Mesothelial cell of epicardium (in vitro differentiated cells): ENCODE results near the gene CLIC5. TPM values are rescaled to one million over a fixed set of nuclear protein-coding genes. Genes with fewer than 3 reads are reported as not detected.

Experiments
- DNase-seq, 2 experiments: peaks; one replicate each; pipeline ENCODE4 v3.0.0; 2021; ENCODE audit warnings: low spot score in 2 of 2; ENCODE audit not compliant: unreplicated experiment in 2 of 2
- H3K27ac Mint-ChIP-seq: 2 replicates; pipeline ENCODE4 v1.8.0; 2021; ENCODE audit warnings: mixed read lengths
- H3K27me3 Mint-ChIP-seq: 2 replicates; pipeline ENCODE4 v1.8.0; 2021; ENCODE audit warnings: low read depth, mixed read lengths
- H3K36me3 Mint-ChIP-seq: 2 replicates; pipeline ENCODE4 v1.8.0; 2021; ENCODE audit warnings: mixed read lengths
- H3K4me1 Mint-ChIP-seq: 2 replicates; pipeline ENCODE4 v1.8.0; 2021; ENCODE audit warnings: mixed read lengths
- H3K4me3 Mint-ChIP-seq: 2 replicates; pipeline ENCODE4 v1.8.0; 2021; ENCODE audit warnings: mild to moderate bottlenecking, moderate library complexity, mixed read lengths
- H3K9me3 Mint-ChIP-seq: 2 replicates; pipeline ENCODE4 v1.8.0; 2021; ENCODE audit warnings: mixed read lengths
- total RNA-seq: library from RNA; stranded (reverse); gene quantifications from 3 replicates; pipeline ENCODE4 v1.2.1, GENCODE V29; 2021
- TF ChIP-seq, protein P1 (sequence below): fragments of 200-600 bp; sonication (generic); IDR thresholded peaks from one replicate; pipeline ENCODE4 v1.5.0; 2021; ENCODE audit warnings: antibody characterized with exemption; ENCODE audit not compliant: unreplicated experiment

CLIC5 gene
- total RNA-seq, 1 donor from 2014 or later = 1.8 TPM

DNA sequence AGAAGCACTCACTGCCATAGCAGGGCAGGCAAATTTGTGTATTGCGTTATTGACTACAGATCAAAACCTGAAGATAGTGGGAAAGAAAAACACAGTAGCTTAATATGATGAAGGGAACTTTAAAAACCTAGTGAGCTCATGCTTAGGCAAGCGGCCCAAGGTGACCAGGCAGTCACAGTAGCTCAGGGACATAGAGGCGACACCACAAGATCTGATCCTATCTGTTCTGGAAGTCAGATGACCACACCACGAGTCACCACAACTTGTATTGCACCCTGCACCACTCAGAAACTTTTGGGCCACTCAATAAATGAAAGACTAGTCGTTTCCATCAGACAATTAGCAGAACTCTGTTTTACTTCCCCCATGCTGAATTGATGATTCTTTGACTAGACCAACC is 4.9 kb downstream of the CLIC5 start:
- Mint-ChIP-seq H3K27me3 (peaks cover 43% of the 10 kb centered on the region), H3K9me3 (no peaks in the 10 kb centered on the region), H3K36me3 (no peaks in the 10 kb centered on the region), H3K27ac (no peak overlapping the region), H3K4me3 (no peak overlapping the region), H3K4me1 (peaks cover 22% of the 10 kb centered on the region)
- TF ChIP-seq, protein P1, sequence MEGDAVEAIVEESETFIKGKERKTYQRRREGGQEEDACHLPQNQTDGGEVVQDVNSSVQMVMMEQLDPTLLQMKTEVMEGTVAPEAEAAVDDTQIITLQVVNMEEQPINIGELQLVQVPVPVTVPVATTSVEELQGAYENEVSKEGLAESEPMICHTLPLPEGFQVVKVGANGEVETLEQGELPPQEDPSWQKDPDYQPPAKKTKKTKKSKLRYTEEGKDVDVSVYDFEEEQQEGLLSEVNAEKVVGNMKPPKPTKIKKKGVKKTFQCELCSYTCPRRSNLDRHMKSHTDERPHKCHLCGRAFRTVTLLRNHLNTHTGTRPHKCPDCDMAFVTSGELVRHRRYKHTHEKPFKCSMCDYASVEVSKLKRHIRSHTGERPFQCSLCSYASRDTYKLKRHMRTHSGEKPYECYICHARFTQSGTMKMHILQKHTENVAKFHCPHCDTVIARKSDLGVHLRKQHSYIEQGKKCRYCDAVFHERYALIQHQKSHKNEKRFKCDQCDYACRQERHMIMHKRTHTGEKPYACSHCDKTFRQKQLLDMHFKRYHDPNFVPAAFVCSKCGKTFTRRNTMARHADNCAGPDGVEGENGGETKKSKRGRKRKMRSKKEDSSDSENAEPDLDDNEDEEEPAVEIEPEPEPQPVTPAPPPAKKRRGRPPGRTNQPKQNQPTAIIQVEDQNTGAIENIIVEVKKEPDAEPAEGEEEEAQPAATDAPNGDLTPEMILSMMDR = no peak
- no peak for DNase-seq

DNA sequence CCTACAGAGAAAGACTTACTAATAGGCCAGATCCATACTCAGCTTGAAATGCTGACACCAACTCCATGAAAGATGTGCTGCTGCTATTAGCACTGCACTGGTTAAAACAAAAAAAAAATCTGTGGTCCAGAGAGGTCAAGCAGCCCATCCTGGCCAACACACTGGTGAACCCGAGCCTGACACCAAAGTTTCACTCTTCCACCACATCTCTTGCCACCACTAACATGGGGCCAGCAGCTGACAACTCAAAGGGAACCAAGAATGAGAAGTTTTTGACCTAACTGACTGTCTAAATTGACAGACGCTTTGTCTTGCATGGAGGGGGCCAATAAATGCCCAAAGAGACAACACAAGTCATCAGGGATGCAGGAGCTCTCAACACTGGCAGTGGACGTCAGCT is 5.4 kb downstream of the CLIC5 start:
- H3K9me3 Mint-ChIP-seq = no peaks in the 10 kb centered on the region
- peaks cover 20% of the 10 kb centered on the region for H3K4me1 Mint-ChIP-seq
- H3K27me3 Mint-ChIP-seq = peaks cover 39% of the 10 kb centered on the region
- no peak for DNase-seq
- H3K36me3 Mint-ChIP-seq = no peaks in the 10 kb centered on the region
- no peak overlapping the region for H3K4me3 Mint-ChIP-seq
- no peak overlapping the region for H3K27ac Mint-ChIP-seq
- TF ChIP-seq, protein P1 = no peak

DNA sequence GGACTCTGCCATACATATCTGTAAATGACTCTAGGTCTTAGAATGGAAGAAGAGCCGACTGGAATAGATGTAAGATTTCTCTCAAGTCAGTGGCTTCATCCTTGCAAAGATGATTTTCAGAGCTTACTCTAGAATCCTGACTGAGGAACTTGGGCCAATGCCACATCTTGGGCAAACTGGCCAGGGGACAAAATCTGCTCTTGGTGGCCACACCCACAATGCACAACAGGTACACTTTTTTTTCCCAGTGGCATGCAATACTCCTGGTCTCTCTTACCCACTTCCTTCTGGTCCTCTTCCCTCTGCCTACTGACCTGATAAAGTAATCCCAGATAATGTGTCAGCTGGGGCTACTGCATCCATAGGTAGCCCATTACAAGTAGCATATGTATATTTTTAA is 13.4 kb downstream of the CLIC5 start:
- H3K36me3 Mint-ChIP-seq = no peaks in the 10 kb centered on the region
- H3K4me1 Mint-ChIP-seq = no peaks in the 10 kb centered on the region
- TF ChIP-seq, protein P1 = no peak
- DNase-seq = no peak
- H3K27me3 Mint-ChIP-seq = peaks cover 5% of the 10 kb centered on the region
- no peak overlapping the region for H3K27ac Mint-ChIP-seq
- no peak overlapping the region for H3K4me3 Mint-ChIP-seq
- peaks cover 3% of the 10 kb centered on the region for H3K9me3 Mint-ChIP-seq

DNA sequence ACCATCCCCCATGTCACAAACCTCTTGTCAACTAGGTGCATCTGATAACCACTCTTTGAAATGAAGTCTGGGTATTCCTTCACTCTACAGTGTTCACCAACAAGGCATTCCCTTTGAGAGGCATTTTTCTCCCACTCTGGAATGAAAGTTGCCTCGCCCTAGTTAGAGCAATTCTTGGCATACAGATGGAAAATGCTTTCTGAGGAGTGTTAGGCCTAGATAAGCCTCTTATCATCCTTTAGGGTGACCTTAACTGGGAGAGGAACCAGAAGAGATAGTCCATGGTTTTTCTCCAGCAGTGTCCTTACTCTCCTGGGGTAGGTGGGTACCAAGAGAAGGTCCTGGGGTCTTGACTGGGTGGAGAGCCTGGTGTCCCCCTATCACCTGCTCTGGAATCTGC is 14.8 kb downstream of the CLIC5 start:
- no peak overlapping the region for H3K4me3 Mint-ChIP-seq
- no peak overlapping the region for H3K27ac Mint-ChIP-seq
- H3K36me3 Mint-ChIP-seq = no peaks in the 10 kb centered on the region
- peaks cover 3% of the 10 kb centered on the region for H3K9me3 Mint-ChIP-seq
- peaks cover 5% of the 10 kb centered on the region for H3K27me3 Mint-ChIP-seq
- DNase-seq = no peak
- no peaks in the 10 kb centered on the region for H3K4me1 Mint-ChIP-seq
- TF ChIP-seq, protein P1 = no peak

DNA sequence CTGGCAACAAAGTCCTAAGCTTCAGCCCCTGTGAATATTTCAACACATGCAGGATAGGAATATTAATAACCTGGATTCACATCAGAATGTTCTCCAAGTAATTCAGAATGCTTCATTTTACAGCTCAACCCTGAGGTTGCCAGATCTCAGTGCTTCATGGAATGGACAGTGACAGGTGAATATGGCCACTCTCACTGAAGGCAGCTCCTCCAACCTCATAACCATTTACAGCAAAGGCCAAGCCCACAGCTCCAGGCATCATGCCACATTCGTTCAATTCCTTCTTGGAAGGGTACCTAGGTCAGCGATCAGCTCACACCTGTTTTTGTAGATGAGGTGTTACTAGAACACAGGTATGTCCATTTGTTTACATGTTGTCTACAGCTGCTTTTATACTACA is 17.1 kb downstream of the CLIC5 start:
- TF ChIP-seq, protein P1 = no peak
- Mint-ChIP-seq H3K4me1 (no peaks in the 10 kb centered on the region), H3K9me3 (peaks cover 3% of the 10 kb centered on the region), H3K27ac (no peak overlapping the region), H3K36me3 (no peaks in the 10 kb centered on the region), H3K27me3 (peaks cover 2% of the 10 kb centered on the region), H3K4me3 (no peak overlapping the region)
- no peak for DNase-seq

DNA sequence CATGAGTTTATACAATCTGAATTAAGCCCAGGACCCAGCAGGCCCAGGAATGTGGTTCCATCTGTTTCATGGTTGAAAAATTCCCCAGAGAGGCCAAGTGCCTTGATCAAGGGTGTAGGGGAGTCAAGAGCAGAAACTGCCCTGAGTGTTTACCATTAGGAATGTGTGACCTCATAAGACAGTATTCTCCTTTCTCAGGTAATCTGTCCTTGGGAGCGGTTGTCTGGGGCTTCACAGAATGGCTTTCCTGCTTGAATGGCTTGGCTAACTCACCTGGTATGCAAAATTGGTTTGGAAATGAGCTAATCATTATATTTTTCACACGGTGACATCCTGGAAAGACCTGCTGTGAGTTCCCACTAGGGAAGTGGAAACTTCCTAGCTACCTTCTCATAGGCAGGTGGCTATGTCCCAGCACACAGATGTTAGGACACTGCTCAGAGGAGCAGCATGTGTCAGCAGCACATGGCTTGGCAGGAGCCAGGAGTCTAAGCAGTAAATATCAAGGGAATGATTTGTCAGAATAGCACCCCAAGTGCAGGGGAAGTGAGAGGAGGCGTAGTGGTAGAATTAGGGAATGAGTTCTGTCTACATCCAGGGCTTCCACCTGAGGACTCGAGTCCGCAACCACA is 17.7 kb downstream of the CLIC5 start:
- DNase-seq = no peak
- H3K4me1 Mint-ChIP-seq = no peaks in the 10 kb centered on the region
- TF ChIP-seq, protein P1 = no peak
- H3K27me3 Mint-ChIP-seq = peaks cover 2% of the 10 kb centered on the region
- H3K36me3 Mint-ChIP-seq = no peaks in the 10 kb centered on the region
- H3K9me3 Mint-ChIP-seq = peaks cover 3% of the 10 kb centered on the region
- H3K27ac Mint-ChIP-seq = no peak overlapping the region
- no peak overlapping the region for H3K4me3 Mint-ChIP-seq
